Measurements from ENCODE around the gene ARHGAP26.

Gene ARHGAP26

GRCh38 chr5:143120460-143121134, 350.4 kb downstream of the ARHGAP26 start:
- no peak for DNase-seq (ENCODE audit: low spot score)

GRCh38 chr5:143121135-143121475, 350.9 kb downstream of the ARHGAP26 start:
- DNase-seq (ENCODE audit: low spot score) = no peak

DNA sequence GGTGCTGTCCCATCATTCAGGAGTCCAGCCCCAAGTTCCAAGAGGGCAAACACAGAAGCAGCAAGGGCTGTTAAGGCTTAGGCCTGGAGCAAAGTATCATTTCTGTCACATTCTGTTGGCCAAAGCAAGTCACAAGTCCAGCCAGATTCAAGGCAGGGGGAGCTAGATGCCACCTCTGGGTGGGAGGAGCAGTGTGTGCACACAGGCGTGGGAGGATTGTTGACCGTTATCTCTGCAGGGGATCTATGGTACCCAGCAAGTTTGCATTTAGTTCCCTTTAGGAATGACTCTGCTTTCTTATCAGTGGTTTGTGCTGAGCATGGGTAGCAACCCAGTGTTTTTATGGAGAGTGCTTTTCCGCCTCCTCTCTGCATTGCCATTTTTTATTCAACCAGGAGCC, 354.4 kb downstream of the ARHGAP26 start:
- no peak for DNase-seq (ENCODE audit: low spot score)

GRCh38 chr5:143126174-143127019, 356.2 kb downstream of the ARHGAP26 start:
- DNase-seq (ENCODE audit: low spot score) = no peak

- no peak for DNase-seq (ENCODE audit: low spot score)
Measured at GRCh38 chr5:143128412-143129071, 358.4 kb downstream of the ARHGAP26 start.

DNA sequence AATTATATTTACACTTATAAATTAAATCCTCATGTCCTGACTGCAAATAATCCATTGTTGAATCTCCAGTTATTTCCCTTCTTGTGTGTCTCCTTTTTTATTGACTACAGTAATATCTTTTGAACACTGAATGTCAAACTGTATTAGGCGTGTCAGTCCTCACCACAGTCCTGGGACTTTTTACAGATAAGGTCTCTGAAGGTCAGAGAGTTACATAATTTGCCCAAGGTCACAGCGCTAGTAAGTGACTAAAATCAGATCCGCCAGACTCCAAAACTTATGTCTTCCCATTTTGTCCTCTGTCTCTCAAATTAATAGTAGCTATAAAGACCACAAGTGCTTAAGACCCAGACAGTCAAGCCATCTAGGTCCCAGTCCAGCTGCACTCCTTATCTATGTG, 359.0 kb downstream of the ARHGAP26 start:
- DNase-seq (ENCODE audit: low spot score) = no peak

- DNase-seq (ENCODE audit: low spot score) = no peak
Measured at GRCh38 chr5:143129910-143130612, 359.9 kb downstream of the ARHGAP26 start.

GRCh38 chr5:143130613-143131305, 360.6 kb downstream of the ARHGAP26 start:
- DNase-seq (ENCODE audit: low spot score) = no peak

- no peak for DNase-seq (ENCODE audit: low spot score)
Measured at GRCh38 chr5:143131972-143132371, 361.8 kb downstream of the ARHGAP26 start.

GRCh38 chr5:143132739-143133138, 362.6 kb downstream of the ARHGAP26 start:
- DNase-seq (ENCODE audit: low spot score) = no peak

DNA sequence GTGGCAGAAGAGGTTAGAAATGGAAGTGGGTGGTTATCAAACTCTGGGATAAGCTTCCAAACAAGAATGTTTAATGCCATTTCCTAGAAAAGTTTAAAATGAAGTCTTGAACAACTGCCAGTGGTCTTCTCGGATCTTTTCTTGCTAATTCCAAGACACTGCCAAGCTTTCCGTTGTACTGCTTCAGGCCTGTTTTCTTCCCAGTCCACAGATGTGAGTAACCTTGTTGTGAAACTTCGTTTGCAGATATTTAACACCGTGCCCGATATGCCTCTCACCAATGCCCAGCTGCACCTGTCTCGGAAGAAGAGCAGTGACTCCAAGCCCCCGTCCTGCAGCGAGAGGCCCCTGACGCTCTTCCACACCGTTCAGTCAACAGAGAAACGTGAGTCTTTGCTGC, 363.5 kb downstream of the ARHGAP26 start:
- no peak for DNase-seq (ENCODE audit: low spot score)

GRCh38 chr5:143134269-143134668, 364.1 kb downstream of the ARHGAP26 start:
- DNase-seq (ENCODE audit: low spot score) = no peak

- DNase-seq (ENCODE audit: low spot score) = no peak
Measured at GRCh38 chr5:143134900-143135299, 364.7 kb downstream of the ARHGAP26 start.

DNA sequence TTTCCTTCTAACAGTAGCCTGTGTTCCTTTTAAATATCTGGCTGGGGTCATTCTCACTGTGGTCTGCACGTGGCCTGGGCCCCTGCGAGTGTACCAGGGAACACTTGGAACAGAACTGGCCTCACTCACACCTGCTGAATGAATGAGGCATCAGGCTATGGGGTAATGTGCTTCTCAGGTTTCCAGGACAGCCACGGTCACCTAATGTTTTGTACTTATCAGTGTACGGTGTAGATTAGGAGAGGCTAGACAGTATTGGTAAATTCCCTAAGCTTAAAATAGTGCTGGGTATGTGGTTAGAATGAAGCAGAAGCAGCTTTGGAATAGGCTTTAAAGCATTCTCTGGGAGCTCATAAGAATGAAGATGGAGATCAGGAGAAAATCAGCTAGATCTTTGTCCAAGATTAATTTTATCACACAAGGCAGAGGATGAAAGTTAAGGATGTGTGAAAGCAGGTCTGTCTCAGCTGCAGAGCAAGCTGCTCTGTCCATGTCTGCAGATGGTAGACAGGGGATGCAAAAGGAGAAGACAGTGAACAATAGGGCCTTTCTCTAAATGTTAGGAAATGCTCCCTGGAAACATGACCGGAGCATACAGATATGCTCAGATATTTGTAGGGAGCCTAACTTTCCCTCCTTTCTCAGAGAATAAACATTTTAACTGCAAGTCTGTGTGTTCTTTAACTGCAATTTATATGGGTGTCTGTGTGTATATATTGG, 365.8 kb downstream of the ARHGAP26 start:
- DNase-seq (ENCODE audit: low spot score) = no peak

DNA sequence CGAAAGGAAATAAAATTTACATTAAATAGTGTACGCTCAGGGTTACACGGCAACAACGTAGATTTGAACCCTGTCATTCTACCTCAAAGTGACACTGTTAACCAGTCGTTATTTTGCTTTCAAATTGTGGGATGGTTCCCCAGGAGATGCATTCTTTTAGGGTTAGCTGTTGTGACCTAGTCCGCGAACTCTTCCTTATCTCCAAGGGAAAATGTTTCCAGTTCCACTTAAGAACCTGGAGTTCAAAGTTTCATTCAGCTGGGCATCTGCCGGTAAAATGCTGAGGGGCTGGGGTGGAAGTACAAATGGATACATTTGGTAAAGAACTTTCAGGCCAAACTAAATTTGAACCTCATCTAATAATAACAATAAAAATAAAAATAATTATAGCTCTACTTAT, 368.7 kb downstream of the ARHGAP26 start:
- DNase-seq (ENCODE audit: low spot score) = no peak

DNA sequence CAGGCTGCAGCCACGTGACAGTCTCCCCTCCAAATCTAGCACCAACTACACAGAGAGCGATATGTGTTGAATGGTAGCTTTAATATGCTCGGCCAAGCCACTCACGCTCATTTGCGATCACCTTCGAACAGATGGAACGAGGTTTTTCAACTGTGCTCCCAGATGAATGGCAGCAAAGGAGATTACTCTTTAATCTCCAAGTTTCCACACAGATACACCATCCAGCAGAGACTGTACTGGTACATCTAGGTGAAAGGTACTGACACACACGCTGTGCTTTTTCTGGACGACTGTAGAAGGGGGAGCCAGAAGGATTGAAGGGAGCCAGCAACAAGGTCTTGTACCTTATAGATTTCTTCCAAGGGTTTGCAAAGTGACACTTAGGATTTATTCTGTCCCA, 369.4 kb downstream of the ARHGAP26 start:
- DNase-seq (ENCODE audit: low spot score) = no peak

DNA sequence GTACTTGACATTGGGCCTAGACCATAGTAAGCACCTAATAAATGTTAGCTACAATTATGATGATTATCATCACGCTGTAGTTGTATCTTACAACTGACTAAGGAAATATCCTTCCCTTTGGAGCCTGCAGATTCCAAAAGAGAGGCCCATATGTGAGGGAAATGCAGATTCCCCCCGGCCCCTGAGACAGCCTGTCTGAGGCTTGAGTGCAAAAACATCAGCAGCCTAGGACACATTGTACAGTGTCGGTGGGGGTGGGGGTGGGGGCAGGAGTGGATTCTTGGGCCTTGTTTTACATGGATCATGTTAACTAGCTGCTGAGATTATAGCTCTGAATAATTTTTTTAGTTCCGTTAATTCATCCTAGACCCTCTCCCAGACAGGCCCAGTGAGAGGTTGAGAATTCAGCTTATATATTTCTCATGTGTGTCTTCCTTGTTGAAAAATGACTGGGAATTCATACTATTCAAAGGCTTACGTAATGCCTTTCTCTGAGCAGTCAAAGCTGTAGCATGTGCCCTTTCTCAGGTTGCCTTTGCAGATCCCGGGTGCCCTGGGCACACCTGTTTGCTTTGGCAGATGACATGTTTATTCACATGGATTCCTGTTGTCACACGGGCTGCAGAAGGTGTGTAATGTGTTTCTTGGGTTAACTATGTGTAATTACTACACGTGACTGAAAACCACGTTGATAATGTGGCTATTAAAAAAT, 370.5 kb downstream of the ARHGAP26 start:
- no peak for DNase-seq (ENCODE audit: low spot score)

DNA sequence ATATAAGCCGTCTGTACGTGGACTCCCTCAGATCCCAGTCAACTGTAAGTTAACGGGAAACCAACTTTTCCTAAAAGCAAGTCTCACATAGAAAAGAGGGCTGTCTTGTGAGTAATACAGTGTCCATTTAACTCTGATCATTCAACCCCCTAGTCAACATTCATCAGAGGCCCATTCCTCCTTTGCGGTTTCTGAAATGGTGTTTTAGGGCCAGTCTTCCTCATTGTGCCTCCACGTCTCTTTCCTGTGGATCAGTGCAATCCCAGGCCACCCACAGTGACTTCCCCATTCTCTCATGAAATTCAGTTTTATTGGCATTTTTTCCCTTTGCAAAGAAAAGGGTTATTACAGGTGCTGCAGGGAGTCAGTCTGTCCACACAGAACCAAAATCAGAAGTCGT, 371.5 kb downstream of the ARHGAP26 start:
- no peak for DNase-seq (ENCODE audit: low spot score)

DNA sequence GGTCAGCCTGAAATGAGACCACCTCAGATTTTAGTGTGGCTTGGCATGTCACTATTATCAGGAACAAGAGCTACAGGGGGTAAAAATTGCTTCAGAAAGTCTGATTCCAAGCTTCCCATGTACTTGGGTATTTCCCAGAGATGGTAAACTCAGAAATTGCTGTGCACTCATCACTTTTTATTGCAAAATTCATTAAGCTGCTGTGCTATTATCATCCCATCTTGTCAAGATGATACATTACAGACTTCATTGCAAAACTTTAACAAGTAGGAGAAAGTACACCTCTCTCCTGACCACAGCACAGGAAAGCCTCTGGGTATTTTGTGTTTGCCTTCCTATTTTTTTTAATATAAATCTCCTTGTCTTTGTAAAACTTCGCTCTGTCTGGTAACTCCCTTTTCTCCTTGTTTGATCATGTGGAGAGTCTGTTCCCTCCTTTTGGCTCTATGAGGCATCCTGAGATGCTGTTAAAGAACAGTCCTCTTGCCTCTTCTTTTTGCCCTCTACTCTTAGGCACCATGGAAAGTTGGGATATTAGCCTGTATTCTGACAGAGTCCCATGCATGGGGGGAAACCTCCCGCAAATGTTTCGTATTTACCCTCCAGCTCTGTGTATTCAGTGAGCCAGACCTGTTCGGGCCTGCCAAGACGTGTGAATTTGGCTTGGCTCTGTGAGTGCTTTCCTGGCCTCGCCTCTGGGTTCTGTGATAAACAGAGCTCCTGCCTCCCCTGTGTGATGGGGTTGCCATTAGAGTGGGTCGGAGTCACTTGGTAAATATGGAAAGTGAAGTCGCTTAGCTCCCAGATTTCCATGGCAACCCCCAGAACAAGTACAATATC, 372.6 kb downstream of the ARHGAP26 start:
- DNase-seq (ENCODE audit: low spot score) = no peak

DNA sequence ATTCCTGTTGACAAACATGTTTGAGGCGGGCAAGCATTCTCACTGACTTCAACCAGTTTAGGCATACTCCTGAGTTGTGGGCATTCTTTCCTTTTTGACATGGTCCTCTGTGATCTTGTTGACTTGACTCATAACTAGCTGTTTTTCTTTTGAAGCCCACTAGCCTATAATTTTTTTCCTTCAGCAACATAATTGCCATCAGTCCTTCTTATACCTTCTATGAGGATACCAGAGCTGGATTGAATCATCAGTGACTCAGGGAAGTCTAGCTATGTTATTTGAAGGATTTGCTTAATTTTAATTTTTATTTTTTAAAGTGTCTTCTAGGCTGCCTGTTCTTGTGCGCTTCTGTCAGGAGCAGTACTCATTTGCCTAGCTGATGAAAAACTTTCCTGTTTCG, 373.8 kb downstream of the ARHGAP26 start:
- no peak for DNase-seq (ENCODE audit: low spot score)
